Posterior cingulate gyrus (tissue), 11 donors: ENCODE measurements around the gene TTC28.
"Not testable (repeated sequence)": the region's sequence is repeated elsewhere in the genome, so short reads cannot be mapped to it uniquely, and the experiment has no call there.

Source experiments
- DNase-seq, 10 donors: peaks; one replicate each; pipeline versions ENCODE4 v3.0.0 to v3.0.0-alpha.2; 2020 to 2021; ENCODE audit warnings: mixed read lengths in 3 of 10
- intact Hi-C: fragments of 100-400 bp; cut with DNase I; formaldehyde crosslinking; loops from one replicate; pipeline ENCODE4 v1.15.1; 2023

The TTC28 gene

DNA sequence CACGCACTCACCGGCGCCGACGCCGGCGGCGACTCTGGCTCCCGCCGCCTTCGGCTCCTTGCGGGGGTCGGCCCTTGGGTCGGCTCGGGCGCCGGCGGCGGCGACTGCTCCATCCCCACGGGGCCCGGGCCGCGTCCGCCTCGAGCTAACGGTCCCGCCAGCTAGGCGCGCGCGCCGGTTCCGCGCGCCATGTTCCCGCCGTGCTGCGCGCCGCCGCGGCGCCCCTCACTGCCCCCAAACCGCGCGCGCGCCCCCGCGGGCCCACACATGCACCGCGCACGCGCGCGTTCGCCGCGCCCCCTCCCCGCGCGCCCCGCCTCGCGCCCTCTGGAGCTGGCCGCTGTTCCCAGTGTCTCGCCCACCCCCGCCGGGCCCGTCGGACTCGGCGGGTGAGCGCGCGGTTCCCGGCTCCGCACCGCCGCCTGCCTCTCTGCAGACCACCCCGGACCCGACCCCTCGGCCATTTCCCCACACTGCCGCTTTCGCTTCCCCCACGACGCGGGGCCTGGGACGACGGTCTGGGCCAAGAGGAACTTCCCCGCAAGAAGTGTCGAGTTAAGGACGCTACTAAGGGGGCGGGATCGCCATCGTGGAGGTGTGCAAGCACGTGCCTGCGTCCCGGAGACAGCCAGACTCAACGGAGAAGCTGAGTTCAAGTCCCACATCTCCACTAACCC is at the start of gene TTC28:
TTC28 (minus strand) TSS at position 230 of the 677 bp plus-strand sequence; CDS start at position 113, 117 bp downstream.
- intact Hi-C loops = loop anchor here (5.0 kb wide), 1 partner anchor 63 kb away; the partner anchor contains the start of genes CHEK2 and HSCB
- DNase-seq = peak; percentile 57 to 97 (median 74)

DNA sequence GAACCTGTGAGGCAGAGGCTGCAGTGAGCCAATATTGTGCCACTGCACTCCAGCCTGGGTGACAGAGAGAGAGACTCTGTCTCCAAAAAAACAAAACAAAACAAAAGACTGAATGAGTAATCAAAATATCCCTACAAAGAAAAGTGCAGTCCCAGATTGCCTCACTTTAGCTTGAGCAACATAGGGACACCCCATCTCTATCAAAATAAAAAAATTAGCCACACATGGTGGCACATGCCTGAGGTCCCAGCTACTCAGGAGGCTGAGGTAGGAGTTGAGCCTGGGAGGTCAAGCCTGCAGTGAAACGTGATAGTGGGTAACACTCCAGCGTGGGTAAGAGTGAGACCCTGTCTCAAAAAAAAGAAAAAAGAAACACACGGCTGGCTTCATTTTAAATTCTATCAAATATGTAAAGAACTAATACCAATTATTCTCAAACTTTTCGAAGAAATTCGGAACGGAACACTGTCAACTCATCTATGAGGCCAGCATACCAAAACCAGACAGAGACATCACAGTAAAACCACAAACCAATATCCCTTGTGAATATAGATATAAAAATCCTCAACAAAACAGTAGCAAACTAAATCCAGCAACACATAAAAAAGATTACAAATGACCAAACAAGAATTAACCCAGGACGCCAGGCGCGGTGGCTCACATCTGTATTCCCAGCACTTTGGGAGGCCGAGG is 49.1 kb upstream of the TTC28 start:
- intact Hi-C loops = no loop called here
- DNase-seq = no peak

DNA sequence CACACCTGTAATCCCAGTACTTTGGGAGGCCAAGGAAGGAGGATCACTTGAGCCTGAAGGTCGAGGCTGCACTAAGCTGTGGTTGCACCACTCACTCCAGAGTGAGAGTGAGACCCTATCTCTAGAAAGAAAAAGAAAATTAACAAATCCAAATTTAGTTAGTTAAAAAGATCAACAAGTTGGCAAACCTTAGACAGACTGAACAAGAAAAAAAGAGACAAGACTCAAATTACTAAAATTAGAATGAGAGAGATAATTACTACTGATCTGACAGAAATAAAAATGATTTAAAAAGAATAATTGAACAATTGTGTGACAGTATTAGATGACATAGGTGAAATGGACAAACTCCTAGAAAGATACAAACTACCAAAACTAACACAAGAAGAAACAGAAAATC is 48.4 kb upstream of the TTC28 start:
- intact Hi-C loops = no loop called here
- no peak for DNase-seq

DNA sequence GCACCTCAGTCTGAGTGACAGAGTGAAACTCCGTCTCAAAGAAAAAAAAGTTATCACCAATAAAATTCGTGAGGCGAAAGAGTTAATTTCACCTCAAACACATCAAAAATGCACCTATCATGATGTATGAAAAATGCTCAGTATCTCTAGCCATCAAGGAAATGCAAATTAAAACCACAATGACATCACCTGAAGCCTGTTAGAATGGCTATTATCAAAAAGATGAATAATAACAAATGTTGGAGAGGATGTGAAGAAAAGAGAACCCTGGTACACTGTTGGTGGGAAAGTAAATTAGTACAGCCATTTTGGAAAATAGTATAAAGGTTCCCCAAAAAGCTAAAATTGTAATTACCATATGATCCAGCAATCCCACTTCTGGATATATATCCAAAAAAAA is 38.4 kb upstream of the TTC28 start:
- intact Hi-C loops = no loop called here
- no peak for DNase-seq

DNA sequence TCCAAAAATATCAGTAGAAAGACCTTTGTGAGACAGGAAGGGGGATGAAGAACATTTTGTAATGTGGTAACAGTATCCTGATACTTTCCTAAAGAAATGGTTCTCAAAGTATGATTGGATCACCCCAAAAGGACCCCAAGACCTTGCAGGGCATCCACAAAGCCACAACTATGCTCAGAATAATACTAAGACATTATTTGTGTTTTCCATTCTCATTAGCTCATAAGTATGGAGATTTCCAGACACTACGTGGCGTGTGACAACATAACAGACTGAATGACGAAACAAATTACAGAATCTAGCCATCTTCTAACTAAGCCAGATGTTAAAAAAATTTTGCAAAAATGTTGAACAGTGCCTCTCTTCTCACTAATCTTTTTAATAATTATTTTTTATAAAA is 37.0 kb upstream of the TTC28 start:
- intact Hi-C loops = no loop called here
- DNase-seq = no peak

DNA sequence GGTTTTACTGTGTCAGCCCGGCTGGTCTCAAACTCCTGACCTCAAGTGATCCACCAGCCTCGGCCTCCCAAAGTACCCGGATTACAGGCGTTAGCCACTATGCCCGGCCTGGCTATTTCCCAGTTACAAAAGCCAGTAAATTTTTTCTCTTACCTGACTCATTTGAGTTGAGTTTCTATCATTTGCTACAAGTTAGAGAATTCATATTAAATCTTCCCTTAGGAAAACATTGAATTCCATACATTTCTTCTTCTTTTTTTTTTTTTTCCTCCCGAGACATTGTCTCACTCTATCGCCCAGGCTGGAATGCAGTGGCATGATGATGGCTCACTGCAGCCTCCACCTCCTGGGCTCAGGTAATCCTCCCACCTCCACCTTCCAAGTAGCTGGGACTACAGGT is 36.0 kb upstream of the TTC28 start:
- DNase-seq = no peak
- intact Hi-C loops = no loop called here

DNA sequence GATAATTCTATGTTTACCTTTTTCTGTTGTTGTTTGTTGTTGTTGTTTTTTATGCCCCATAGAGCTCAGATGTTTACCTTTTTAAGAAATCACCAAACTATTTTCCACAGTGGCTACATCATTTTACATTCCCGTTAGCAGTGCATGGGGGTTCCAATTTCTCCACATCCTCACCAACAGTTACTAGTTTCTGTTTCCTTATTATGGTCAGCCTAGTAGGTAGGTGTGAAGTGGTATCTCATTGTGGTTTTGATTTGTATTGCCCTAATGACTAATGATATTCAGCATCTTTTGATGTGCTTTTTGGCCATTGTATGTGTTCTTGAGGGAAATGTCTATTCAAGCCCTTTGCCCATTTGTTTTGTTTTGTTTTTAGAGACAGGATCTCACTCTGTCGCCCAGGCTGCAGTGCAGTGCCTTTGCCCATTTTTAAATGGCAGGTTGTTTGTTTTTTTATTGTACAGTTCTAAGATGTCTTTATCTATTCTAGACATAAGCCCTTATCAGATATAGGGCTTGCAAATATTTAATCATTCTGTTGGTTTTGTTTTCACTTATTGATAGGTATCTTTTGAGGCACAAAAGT is 34.5 kb upstream of the TTC28 start:
- intact Hi-C loops = no loop called here
- DNase-seq = no peak

DNA sequence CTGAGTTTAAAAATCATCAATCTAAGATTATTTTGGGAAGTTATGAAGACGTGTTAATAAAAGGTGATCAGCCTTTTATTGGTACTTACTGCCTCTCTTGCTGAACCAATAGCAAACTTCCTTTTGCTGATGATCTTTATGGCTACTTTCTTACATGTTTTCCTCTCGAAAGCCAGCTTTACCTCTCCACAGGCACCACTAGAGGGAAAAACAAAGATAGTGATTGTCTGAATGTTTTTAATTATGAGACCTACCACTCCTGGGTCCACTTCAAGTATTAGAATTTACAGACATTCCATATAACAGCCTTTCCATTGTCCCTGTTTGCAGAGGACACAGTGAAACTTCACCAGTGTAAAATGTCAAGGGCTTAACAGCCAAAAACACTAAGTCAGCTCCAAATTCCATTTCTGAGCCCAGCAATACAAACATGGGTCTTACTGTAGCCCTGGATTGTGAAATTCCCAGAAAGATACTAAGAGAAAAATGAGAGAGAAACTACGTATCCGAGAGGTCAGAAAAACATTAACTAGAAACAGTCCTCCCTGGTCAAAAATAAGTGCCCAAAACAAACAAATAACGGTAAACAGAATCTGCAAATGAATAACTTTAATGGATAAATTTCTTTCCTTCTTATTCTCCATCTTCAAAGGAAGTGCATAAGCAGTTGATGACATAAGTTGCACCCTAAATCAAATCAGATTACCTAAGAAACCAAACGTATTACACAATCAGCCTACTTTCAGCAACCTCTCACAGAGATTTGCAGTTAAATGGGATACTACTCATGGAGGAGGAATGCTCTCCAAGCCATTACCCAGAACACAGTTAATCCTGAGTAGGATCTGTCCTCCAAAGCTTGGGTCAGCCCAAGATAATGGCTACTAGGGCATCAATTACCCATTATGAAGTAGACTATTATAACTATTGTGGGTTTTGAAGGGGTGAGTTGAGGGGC is 32.5 kb upstream of the TTC28 start:
- intact Hi-C loops = no loop called here
- DNase-seq = no peak

DNA sequence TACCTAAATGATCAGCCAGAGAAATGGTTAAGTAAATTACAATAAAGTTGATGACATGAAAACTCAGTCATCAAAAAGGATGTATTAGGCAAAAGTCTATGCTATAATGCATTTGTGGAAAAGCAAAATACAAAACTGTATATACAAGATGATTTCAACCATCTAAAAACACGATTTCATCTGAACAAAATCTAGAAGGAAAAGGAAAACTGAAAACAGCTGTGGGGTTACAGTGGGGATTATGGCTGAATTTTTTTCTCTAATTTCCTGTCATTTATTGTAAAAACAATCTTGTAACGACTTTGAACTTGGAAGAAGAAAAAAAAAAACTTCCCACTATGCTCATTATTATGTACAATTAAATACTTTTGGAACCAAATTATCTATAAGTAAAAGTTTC is 31.7 kb upstream of the TTC28 start:
- no peak for DNase-seq
- intact Hi-C loops = no loop called here

DNA sequence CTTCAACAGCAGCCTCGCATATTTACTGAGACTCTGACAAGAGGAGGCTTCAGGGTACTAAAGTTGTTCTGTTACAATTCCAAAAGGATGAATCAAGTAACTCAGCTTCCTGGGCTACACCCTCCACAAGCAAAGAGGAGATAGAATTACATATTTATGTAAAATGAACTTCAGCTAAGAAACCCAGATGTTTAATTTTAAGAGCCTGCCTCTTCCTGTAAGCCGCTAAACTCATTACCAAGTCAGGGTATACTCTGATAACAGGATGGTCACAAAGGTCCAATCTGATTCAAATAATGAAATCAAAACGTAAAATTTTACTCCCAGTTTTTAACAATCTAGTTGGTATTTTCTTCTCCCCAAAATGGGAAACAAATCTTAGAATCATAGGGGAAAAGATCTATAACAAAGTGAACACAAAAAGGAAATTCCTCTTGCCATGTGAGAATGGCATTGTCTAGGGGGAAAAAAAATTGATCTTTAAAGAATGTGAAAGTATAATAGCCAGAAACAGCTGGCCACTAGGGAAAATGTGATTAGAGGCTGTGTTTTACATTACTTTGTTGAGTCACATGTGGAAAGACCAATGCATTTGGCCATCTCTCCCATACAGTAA is 31.0 kb upstream of the TTC28 start:
- intact Hi-C loops = no loop called here
- no peak for DNase-seq

DNA sequence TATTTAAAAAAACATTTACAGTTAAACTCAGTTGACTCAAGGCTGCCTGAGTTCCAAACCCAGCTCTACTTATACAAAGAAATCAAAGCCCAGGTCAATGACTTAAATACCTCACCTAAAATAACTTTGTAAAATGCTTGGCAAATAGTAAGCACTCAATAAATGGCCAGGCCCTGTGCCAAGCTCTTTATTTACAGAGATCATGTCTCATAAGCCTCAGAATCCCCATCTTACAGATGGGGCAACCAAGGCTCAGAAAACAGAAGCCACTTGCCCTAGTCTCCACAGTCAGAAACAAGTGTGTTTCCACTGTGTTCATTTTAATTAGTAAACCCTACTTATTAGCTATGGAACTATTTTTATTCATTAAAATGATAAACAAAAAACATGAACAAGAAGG is 30.5 kb upstream of the TTC28 start:
- no peak for DNase-seq
- intact Hi-C loops = no loop called here

DNA sequence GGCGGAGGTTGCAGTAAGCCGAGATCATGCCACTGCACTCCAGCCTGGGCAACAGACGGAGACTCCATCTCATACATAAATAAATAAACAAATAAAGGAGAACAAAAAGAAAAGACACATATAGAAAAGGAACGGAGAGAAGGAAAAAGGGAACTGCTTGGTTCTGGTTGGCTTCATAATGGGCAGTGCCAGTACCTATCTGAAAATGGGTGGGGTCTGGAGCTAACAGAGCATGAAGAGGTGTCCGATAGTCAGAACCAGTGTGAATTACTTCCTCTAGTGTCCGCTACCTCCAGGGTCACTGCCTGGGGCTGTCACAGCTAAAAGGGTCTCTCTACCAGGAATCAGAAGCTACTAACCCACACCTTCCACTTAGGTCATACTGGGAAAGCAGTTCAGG is 27.2 kb upstream of the TTC28 start:
- intact Hi-C loops = no loop called here
- DNase-seq = no peak

DNA sequence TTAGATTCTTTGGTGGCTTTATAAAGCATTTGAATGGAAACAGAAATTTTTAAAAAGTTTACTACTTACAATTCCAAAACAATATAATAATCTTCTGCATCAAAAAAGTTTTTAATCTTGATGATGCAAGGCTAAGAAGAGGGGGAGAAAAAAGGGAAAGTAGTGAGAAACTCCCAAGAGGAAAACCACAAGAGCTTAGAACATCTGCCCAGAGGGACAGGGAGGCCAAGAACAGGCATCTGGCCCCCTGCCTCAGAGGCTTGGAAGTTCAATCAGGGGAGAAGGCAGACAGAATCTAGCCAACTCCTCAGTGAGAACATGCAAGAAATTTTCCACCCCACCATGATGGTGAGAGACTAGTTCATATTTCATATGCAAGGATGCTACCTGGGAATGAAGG is 23.8 kb upstream of the TTC28 start:
- intact Hi-C loops = no loop called here

DNA sequence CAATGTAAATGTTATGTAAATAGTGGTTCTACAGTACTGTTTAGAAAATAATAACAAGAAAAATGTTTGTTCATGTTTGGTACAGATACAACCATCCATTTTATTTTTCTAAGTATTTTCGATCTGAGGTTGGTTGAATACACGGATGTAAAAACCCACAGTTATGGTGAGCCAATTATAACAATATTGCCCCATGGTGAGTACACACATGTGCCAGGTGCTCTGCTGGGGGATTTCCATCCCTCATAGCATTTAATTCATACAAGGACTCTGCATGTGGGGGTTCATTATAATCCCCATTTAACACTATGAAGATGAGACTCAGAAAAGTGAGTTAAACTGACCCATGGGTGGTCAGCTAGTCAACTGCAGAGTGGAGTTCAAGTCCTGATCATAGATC is 23.3 kb upstream of the TTC28 start:
- intact Hi-C loops = no loop called here
- no peak for DNase-seq

More for the DNA sequence above, 23.8 kb upstream of the TTC28 start:
- DNase-seq = no peak

DNA sequence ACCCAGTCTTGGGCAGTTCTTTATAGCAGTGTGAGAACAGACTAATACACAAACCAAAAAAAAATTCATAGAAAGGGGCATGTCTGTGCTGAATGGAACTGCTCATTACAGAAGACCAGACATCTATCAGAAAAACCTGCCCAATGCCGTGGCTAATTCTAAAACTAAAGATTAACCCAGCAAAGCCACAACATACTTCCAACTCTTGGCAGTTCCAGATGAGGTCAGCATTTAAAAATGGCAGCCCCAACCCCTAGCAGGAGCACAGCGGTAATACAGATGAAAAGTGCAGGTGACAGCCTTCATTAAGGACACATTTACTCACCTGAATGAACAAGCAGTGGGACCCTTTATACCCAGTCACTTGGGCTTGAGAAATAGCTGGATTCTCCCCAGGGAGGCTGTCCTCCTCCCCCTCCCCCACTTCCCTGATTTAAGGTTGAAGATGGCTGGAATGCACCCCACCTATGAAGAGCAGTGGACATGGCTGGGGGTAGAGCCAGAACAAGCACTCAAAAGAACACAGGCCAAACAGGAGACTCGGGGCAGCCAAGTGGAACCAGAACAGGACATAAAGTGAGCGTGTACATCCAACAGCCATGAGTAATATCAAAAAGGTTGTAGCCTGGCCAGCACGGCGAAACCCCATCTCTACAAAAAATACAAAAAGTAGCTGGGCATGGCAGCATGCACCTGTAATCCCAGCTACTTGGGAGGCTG is 13.6 kb upstream of the TTC28 start:
- intact Hi-C loops, DNase-seq: not testable (repeated sequence)

DNA sequence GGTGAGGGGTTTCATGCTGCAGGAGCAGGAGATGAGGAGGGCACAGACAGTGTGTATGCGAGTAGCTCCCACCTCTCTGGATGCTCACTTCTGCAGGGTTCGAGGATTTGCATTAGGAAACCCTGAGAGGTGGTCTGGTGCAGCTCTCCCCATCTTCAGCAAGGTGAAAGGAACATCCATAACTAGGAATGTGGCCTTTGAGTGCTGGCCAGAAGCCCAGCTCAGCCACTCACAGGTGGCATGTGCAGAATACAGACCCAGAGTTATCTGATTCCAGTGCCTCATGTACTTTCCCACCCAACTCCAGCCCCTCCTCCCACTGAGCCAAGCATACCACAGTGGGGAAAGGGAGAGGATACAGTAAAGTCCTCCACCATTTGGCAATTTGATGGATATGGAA is 10.2 kb upstream of the TTC28 start:
- DNase-seq, intact Hi-C loops: not testable (repeated sequence)

DNA sequence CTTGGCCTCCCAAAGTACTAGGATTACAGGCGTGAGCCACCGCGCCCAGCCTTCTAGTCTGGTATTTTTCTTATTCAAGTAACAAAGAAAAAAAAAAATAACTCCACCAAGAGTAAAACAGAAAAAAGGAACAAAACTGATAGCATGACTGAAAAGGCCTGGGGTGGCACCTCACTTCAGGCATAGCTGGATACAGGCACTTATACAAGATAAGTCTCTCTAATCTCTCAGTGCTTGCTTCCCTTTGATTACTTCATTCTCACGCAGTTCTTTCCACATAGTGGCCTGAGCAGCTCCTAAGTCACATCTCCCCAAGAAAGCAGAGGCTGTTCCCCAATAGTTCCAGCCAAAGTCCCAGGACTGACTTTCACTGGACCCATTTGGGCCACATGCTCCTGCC is 3.3 kb upstream of the TTC28 start:
- DNase-seq = not testable (repeated sequence)
- intact Hi-C loops = loop anchor here (5.0 kb wide), 1 partner anchor 59 kb away; the partner anchor contains the start of genes CHEK2 and HSCB

DNA sequence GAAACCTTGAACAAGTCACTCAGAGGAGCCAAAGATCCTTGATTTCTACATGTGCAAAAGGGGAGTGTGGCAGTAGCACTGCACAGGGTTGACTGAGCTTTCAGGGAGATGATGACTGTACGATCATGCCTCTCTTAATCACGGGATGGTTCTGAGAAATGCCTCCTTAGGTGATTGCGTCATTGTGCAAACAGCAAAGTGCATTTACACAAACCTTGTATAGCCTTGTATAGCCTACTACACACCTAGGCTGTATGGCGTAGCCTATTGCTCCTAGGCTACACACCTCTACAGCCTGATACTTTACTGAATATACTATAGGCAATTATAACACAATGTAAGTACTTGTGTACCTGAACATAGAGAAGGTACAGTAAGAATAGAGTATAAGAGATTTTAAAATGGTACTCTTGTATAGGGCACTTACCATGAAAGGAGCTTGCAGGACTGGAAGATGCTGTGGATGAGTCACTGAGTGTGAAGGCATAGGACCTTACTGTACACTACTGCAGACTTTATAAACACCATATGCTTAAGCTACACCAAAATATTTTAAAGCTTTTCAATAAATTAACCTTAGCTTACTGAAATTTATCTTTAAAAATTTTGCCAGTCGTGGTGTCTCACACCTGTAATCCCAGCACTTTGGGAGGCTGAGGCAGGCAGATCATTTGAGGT is 1.3 kb upstream of the TTC28 start:
- intact Hi-C loops = loop anchor here (5.0 kb wide), 1 partner anchor 61 kb away; the partner anchor contains the start of genes CHEK2 and HSCB
- not testable (repeated sequence) for DNase-seq
